ENCODE measurements around the gene TRPM4. TPM values are rescaled to one million over a fixed set of nuclear protein-coding genes. Genes with fewer than 3 reads are reported as not detected.
"Not testable (repeated sequence)": the region's sequence is repeated elsewhere in the genome, so short reads cannot be mapped to it uniquely, and the experiment has no call there.

TRPM4 gene
- polyA plus RNA-seq, 4 donors = 18.1 to 39.9 (median 28.0) TPM

GRCh38 chr19:49150106-49150943 is 7.3 kb upstream of the TRPM4 start:
- DNase-seq (ENCODE audit: low read depth in 4 of 4, low spot score in 3 of 4) = peak in 2 of 4 donors; percentile 81 to 82

GRCh38 chr19:49150944-49151243 is 6.7 kb upstream of the TRPM4 start:
- DNase-seq (ENCODE audit: low read depth in 4 of 4, low spot score in 3 of 4) = no peak

- no peak for DNase-seq (ENCODE audit: low read depth in 4 of 4, low spot score in 3 of 4)
Measured at GRCh38 chr19:49151267-49152118, 6.1 kb upstream of the TRPM4 start.

- no peak for DNase-seq (ENCODE audit: low read depth in 4 of 4, low spot score in 3 of 4)
Measured at GRCh38 chr19:49152119-49152550, 5.5 kb upstream of the TRPM4 start.

- DNase-seq (ENCODE audit: low read depth in 4 of 4, low spot score in 3 of 4) = no peak
Measured at GRCh38 chr19:49153167-49153809, 4.3 kb upstream of the TRPM4 start.

- no peak for DNase-seq (ENCODE audit: low read depth in 4 of 4, low spot score in 3 of 4)
Measured at GRCh38 chr19:49154279-49154678, 3.3 kb upstream of the TRPM4 start.

- no peak for DNase-seq (ENCODE audit: low read depth in 4 of 4, low spot score in 3 of 4)
Measured at GRCh38 chr19:49155005-49155819, 2.4 kb upstream of the TRPM4 start, which contains the start of gene HRC. TSS of gene HRC (minus strand) at chr19:49155396. CDS start at chr19:49155237, 159 bp downstream.

GRCh38 chr19:49155820-49156346 is 1.7 kb upstream of the TRPM4 start:
- no peak for DNase-seq (ENCODE audit: low read depth in 4 of 4, low spot score in 3 of 4)

- DNase-seq (ENCODE audit: low read depth in 4 of 4, low spot score in 3 of 4) = no peak
Measured at GRCh38 chr19:49160450-49161189, 3.0 kb downstream of the TRPM4 start.

GRCh38 chr19:49161987-49162386 is 4.4 kb downstream of the TRPM4 start:
- no peak for DNase-seq (ENCODE audit: low read depth in 4 of 4, low spot score in 3 of 4)

GRCh38 chr19:49165111-49165750 is 7.6 kb downstream of the TRPM4 start:
- DNase-seq (ENCODE audit: low read depth in 4 of 4, low spot score in 3 of 4) = no peak

GRCh38 chr19:49165865-49166301 is 8.3 kb downstream of the TRPM4 start:
- DNase-seq (ENCODE audit: low read depth in 4 of 4, low spot score in 3 of 4) = no peak

GRCh38 chr19:49167857-49168409 is 10.3 kb downstream of the TRPM4 start:
- no peak for DNase-seq (ENCODE audit: low read depth in 4 of 4, low spot score in 3 of 4)

- DNase-seq (ENCODE audit: low read depth in 4 of 4, low spot score in 3 of 4) = no peak
Measured at GRCh38 chr19:49168421-49168820, 10.8 kb downstream of the TRPM4 start.

- DNase-seq (ENCODE audit: low read depth in 4 of 4, low spot score in 3 of 4) = no peak
Measured at GRCh38 chr19:49173198-49173597, 15.6 kb downstream of the TRPM4 start.

- DNase-seq (ENCODE audit: low read depth in 4 of 4, low spot score in 3 of 4) = no peak
Measured at GRCh38 chr19:49180659-49181058, 23.1 kb downstream of the TRPM4 start.

- DNase-seq (ENCODE audit: low read depth in 4 of 4, low spot score in 3 of 4) = not testable (repeated sequence)
Measured at GRCh38 chr19:49182010-49182847, 24.6 kb downstream of the TRPM4 start.
